ENCODE measurements around the gene CYB5R4.

Gene CYB5R4

GRCh38 chr6:84013354-84013753 is 153.9 kb downstream of the CYB5R4 start:
- Histone ChIP-seq H3K36me3 (ENCODE audit: control insufficient read depth, insufficient read depth, low read length) (no peaks in the 10 kb centered on the region), H3K27me3 (replicated peaks; ENCODE audit: control insufficient read depth, insufficient read depth, low read length) (no peaks in the 10 kb centered on the region), H3K4me3 (replicated peaks; ENCODE audit: low read depth, low read length) (no peak overlapping the region)
- no peak for TF ChIP-seq CTCF (IDR thresholded peaks at IDR 0.05; ENCODE audit: insufficient read depth, low read length, poor library complexity, severe bottlenecking)
- DNase-seq (ENCODE audit: extremely low read depth, insufficient read length) = no peak

- Histone ChIP-seq H3K36me3 (ENCODE audit: control insufficient read depth, insufficient read depth, low read length) (no peaks in the 10 kb centered on the region), H3K4me3 (replicated peaks; ENCODE audit: low read depth, low read length) (no peak overlapping the region), H3K27me3 (replicated peaks; ENCODE audit: control insufficient read depth, insufficient read depth, low read length) (no peaks in the 10 kb centered on the region)
- DNase-seq (ENCODE audit: extremely low read depth, insufficient read length) = no peak
- TF ChIP-seq CTCF (IDR thresholded peaks at IDR 0.05; ENCODE audit: insufficient read depth, low read length, poor library complexity, severe bottlenecking) = no peak
Observed at GRCh38 chr6:84013931-84014330, 154.4 kb downstream of the CYB5R4 start.

- Histone ChIP-seq H3K36me3 (ENCODE audit: control insufficient read depth, insufficient read depth, low read length) (no peaks in the 10 kb centered on the region), H3K27me3 (replicated peaks; ENCODE audit: control insufficient read depth, insufficient read depth, low read length) (no peaks in the 10 kb centered on the region), H3K4me3 (replicated peaks; ENCODE audit: low read depth, low read length) (no peak overlapping the region)
- TF ChIP-seq CTCF (IDR thresholded peaks at IDR 0.05; ENCODE audit: insufficient read depth, low read length, poor library complexity, severe bottlenecking) = no peak
- no peak for DNase-seq (ENCODE audit: extremely low read depth, insufficient read length)
Observed at GRCh38 chr6:84016029-84016428, 156.5 kb downstream of the CYB5R4 start.
